Activated CD4-positive, alpha-beta T cell treated with anti-CD3 and anti-CD28 coated beads, Interleukin-2, amount 50 U/mL, for 16 hours (primary cell): Measurements from ENCODE around the gene HSD17B13.

Experiments
- DNase-seq: peaks from one replicate; pipeline ENCODE4 v3.0.0-alpha.2; 2020

The HSD17B13 gene

GRCh38 chr4:87258677-87259076, 64.0 kb downstream of the HSD17B13 start:
- no peak for DNase-seq

- no peak for DNase-seq
Measured at GRCh38 chr4:87257523-87257922, 65.2 kb downstream of the HSD17B13 start.

GRCh38 chr4:87255755-87256154, 66.9 kb downstream of the HSD17B13 start:
- DNase-seq: no peak
